C4-2B (cell line): ENCODE measurements around the gene PITPNM3.

Experiments
- CTCF ChIP-seq: fragments of 450-650 bp; conservative IDR thresholded peaks from 2 replicates; pipeline ENCODE4 v1.5.1; 2017; ENCODE audit warnings: mild to moderate bottlenecking
- ZFX ChIP-seq: fragments of 450-650 bp; IDR thresholded peaks from 2 replicates; pipeline ENCODE4 v1.6.1; 2017

DNA sequence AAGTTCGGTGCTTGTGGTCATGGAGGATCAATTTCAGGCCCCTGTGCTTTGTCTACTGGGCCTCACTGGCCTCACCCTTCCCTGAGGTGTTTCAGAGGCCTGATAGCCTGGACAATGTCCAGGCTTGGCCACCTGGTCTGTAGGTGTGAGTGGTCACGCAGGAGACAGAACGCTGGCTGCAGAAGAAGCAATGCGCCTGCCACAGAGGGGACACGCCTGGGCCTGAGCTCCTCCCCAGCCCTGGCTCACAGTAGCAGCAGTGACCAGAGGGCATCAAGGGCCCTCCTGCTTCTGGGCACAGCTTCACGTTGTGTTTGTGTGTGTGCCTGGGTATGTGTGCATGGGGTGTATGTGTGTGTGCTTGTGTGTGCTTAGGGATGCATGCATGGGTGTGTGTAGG lies 1.9 kb upstream of the PITPNM3 start:
- TF ChIP-seq CTCF (no peak), ZFX (no peak)
